A549 treated with CORT108297 at 1 μM for 4 hours (cell line): Measurements from ENCODE around the gene SMTN. TPM values are rescaled to one million over a fixed set of nuclear protein-coding genes. Genes with fewer than 3 reads are reported as not detected.

ENCODE experiments used
- total RNA-seq: library from RNA; stranded (reverse); fragments of 200-300 nt; extraction: Qiagen RNA extraction; gene quantifications from 5 replicates; pipeline ENCODE4 v1.2.3, GENCODE V29; 2022

Gene SMTN
- 27.3 to 33.2 TPM (median 30.1 TPM) in 5 replicates for total RNA-seq

GRCh38 chr22:31080848-31081649, at the start of gene SMTN:
Gene SMTN (plus strand): TSS chr22:31081318. CDS start chr22:31083259, 1,941 bp downstream.

GRCh38 chr22:31107178-31107893, 26.2 kb downstream of the SMTN start, which contains the start of gene SELENOM:
Gene SELENOM (minus strand): TSS chr22:31107568. CDS start chr22:31107505, 63 bp downstream.

GRCh38 chr22:31122532-31123291, 41.6 kb downstream of the SMTN start, which contains the start of gene INPP5J:
Gene INPP5J (plus strand): TSS chr22:31122966. CDS start chr22:31123015, 49 bp downstream.

GRCh38 chr22:31139866-31140716, 59.0 kb downstream of the SMTN start, which contains the start of gene PLA2G3:
Gene PLA2G3 (minus strand): TSS chr22:31140508. CDS start chr22:31140354, 154 bp downstream.

Other genes starting within 250 kb of the SMTN start
- 13.0 to 15.6 TPM (median 15.2 TPM) in 5 replicates for gene MORC2, start 112.5 kb upstream of the SMTN start, total RNA-seq
- 24.9 to 30.5 TPM (median 29.1 TPM) in 5 replicates for gene TUG1, start 112.1 kb upstream of the SMTN start, total RNA-seq
- gene SELENOM, start 26.2 kb downstream of the SMTN start, total RNA-seq: 56.8 to 79.9 TPM (median 72.3 TPM) in 5 replicates
- gene INPP5J, start 41.6 kb downstream of the SMTN start, total RNA-seq: 0.50 to 0.78 TPM (median 0.72 TPM) in 5 replicates
- not detected in 5 replicates for gene PLA2G3, start 59.2 kb downstream of the SMTN start, total RNA-seq
- 22.4 to 25.0 TPM (median 22.7 TPM) in 5 replicates for gene RNF185, start 78.9 kb downstream of the SMTN start, total RNA-seq
- 6.5 to 9.1 TPM (median 8.6 TPM) in 5 replicates for gene LIMK2, start 131.0 kb downstream of the SMTN start, total RNA-seq
- gene PIK3IP1, start 211.2 kb downstream of the SMTN start, total RNA-seq: 1.0 to 1.5 TPM (median 1.3 TPM) in 5 replicates